VCaP (cell line): ENCODE measurements around the gene CYTL1.

Experiments used
- H3K27ac ChIP-seq: fragments of 450-650 bp; 2 replicates; pipeline ENCODE4 v1.5.1; 2017
- TF ChIP-seq, protein P1 (sequence below): fragments of 450-650 bp; conservative IDR thresholded peaks from 2 replicates; pipeline ENCODE4 v1.5.1; 2017; ENCODE audit warnings: mild to moderate bottlenecking, moderate library complexity

CYTL1 gene

DNA sequence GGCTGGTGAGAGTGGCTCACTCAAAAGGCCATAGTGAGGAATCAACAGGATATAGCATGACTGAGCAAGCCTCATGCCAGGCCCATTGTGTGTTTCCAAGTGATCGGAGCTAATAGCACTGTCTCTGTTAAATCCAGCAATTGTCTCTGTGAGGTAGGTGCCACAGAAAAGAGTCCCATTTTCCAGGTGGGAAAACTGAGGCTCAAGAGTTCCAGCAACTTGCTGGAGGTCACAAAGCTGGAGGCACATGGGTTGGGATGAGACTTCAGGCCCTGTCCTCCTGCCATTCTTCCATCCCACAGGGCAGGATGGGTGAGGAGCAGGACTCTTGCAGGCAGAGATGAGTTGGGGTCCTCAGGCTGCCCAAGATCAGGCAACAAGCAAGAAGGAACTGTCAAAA is 1.1 kb upstream of the CYTL1 start:
- TF ChIP-seq, protein P1, sequence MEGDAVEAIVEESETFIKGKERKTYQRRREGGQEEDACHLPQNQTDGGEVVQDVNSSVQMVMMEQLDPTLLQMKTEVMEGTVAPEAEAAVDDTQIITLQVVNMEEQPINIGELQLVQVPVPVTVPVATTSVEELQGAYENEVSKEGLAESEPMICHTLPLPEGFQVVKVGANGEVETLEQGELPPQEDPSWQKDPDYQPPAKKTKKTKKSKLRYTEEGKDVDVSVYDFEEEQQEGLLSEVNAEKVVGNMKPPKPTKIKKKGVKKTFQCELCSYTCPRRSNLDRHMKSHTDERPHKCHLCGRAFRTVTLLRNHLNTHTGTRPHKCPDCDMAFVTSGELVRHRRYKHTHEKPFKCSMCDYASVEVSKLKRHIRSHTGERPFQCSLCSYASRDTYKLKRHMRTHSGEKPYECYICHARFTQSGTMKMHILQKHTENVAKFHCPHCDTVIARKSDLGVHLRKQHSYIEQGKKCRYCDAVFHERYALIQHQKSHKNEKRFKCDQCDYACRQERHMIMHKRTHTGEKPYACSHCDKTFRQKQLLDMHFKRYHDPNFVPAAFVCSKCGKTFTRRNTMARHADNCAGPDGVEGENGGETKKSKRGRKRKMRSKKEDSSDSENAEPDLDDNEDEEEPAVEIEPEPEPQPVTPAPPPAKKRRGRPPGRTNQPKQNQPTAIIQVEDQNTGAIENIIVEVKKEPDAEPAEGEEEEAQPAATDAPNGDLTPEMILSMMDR: no peak
- H3K27ac ChIP-seq: no peak overlapping the region

GRCh38 chr4:5019796-5020195 is 538 bp upstream of the CYTL1 start:
- no peak overlapping the region for H3K27ac ChIP-seq
- TF ChIP-seq, protein P1: no peak

DNA sequence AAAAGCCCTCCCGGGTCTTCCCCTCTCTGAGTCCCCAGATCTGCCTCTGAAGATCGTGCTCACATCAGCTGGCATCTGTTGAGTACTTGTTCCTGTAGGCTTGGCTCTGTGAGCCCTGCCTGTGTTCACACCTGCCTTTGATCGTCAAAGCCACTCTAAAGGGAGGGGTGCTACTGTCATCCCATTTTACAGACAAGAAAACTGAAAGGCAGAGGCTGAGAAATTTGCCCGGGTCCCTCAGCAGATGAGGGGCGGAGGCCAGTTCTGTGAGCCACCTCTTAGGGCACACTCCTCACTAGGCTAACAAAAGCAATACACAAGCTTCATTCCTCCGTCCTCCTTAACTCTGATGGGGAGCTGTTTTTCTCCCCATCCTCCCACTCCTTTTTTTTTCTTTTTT is 655 bp downstream of the CYTL1 start:
- TF ChIP-seq, protein P1: no peak
- H3K27ac ChIP-seq: no peak overlapping the region

- H3K27ac ChIP-seq: no peak overlapping the region
- TF ChIP-seq, protein P1: peak; percentile 54
Measured at GRCh38 chr4:5018096-5018495, 1.2 kb downstream of the CYTL1 start.

DNA sequence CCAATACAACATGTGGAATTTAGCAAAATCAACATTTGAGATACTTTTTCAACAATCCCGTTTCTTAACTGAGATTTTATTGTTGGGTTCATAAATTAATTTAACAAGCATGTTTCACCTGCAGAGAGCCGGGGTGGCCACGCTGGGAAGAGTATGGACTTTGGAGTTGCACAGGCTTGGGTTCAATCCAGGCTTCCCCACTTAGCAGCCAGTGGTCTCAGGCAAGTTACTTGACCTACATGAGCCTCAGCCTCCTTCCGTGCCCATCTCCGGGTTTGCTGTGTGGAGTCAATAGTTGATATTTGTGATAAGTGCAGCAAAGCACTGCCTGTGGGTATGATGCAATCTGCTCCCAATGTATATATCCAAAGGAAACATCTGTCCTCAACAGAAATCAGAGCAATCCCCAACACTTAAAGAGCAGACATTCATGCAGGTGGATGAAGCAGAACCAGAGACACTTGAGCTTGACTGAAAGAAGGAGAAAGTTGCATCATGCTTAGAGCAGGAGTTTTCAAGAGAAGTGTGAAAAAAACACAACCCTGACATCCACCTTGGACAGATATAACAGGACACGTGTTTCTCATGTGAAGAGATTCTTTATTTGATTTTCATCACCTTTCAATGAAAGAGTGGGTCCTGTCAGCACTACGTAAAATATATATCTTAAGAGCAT is 5.1 kb downstream of the CYTL1 start:
- TF ChIP-seq, protein P1: no peak
- H3K27ac ChIP-seq: no peak overlapping the region

GRCh38 chr4:5012958-5013357 is 6.3 kb downstream of the CYTL1 start:
- no peak overlapping the region for H3K27ac ChIP-seq
- TF ChIP-seq, protein P1: no peak

- TF ChIP-seq, protein P1: no peak
- H3K27ac ChIP-seq: no peak overlapping the region
Measured at GRCh38 chr4:5012244-5012898, 6.9 kb downstream of the CYTL1 start.
